ENCODE measurements around the gene HNRNPF.

The HNRNPF gene

DNA sequence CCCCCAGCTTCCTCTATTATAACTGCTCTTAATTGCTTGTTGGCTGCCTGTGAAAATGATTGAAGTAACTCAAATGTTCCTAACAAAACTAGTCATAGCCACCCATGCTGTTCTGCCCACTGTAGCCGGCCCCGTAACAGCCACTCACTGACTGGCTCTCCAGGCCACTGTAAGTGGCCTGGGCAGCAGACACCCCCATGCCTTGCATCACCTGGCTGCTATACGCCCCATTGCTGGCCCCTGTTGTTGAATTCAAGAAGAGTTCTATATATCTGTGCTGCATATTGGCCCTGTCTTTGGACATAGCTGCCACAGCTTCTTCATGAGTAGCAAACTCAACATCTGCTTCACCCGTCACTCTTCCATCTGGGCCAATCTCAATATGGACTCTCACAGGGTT lies 22.4 kb downstream of the HNRNPF start:
- no peak overlapping the region for H3K4me3 ChIP-seq (ENCODE audit: low read depth, low read length)
- no peak for DNase-seq (ENCODE audit: low read depth)
- in situ Hi-C loops (cut with HindIII; ENCODE audit: low sequenced_read_pairs): no loop called here
- TF ChIP-seq, protein P1, sequence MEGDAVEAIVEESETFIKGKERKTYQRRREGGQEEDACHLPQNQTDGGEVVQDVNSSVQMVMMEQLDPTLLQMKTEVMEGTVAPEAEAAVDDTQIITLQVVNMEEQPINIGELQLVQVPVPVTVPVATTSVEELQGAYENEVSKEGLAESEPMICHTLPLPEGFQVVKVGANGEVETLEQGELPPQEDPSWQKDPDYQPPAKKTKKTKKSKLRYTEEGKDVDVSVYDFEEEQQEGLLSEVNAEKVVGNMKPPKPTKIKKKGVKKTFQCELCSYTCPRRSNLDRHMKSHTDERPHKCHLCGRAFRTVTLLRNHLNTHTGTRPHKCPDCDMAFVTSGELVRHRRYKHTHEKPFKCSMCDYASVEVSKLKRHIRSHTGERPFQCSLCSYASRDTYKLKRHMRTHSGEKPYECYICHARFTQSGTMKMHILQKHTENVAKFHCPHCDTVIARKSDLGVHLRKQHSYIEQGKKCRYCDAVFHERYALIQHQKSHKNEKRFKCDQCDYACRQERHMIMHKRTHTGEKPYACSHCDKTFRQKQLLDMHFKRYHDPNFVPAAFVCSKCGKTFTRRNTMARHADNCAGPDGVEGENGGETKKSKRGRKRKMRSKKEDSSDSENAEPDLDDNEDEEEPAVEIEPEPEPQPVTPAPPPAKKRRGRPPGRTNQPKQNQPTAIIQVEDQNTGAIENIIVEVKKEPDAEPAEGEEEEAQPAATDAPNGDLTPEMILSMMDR (IDR thresholded peaks at IDR 0.05; ENCODE audit: low read depth, low read length, missing control alignments): no peak

DNA sequence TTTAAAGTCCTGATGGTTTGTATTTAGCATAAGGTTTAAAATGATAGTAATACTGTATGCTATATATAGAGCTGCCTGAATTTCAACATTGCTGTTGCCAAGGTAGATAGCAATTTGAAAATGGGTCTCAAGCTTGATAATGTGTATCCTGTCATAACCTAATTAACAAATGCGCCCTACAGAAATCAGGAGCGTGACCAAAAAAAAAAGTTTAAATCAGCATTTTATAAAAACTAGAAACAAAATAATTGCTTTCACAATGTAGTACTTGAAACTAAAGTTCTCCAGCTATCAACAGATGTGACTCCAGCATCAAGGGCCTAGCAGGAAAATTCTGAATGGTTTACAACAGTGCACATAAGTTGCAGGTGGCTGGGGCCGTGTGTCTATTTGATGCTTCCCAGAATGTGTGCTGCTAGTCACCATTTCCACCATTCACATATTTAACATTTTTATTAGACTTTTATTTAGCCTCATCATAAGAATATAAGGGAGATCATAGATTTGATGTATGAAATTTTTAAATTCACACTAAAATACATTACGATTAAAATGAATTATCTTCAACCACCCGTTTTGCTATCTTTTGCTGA lies 23.5 kb downstream of the HNRNPF start:
- H3K4me3 ChIP-seq (ENCODE audit: low read depth, low read length): no peak overlapping the region
- in situ Hi-C loops (cut with HindIII; ENCODE audit: low sequenced_read_pairs): no loop called here
- DNase-seq (ENCODE audit: low read depth): no peak
- TF ChIP-seq, protein P1 (IDR thresholded peaks at IDR 0.05; ENCODE audit: low read depth, low read length, missing control alignments): no peak

DNA sequence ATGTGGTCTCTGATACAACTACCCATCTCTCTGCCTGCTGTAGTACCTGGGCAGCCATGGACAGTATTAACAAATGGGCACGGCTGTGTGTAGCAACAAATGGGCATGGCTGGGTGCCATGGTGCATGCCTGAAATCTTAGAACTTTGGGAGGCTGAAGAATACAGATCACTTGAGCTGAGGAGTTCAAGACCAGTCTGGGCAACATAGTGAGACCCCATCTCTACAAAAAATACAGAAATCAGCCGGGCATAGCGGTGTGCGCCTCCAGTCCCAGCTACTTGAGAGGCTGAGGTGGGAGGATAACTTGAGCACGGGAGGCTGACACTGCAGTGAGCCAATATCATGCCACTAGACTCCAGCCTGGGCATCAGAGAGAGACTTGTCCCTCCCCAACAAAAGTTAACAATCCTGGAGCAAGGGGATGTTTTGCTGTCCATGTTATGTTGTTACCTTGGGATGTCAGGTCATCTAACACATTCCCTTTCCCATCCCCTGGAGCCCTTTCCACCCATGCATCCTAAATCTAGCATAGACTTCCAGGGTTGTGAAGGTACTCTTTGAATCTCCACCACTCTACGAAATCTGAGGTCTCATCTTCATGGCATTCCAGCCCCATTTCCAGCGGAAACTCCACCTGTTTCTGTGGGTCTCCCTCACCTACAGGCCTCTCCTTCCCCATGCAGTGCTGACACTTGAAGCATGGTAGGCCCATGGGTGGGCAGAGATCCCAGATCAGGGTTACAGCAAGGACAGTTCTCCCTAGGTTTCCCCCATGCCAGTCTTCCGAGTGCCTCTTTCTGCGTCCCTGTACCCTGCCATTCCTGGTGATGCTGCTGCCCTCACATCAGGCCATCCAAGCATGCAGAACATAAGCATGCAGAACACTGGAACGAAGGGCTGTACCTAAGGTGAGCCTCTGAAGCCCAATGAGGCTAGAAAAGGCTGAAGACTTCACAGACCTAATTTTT lies 24.4 kb downstream of the HNRNPF start:
- no peak overlapping the region for H3K4me3 ChIP-seq (ENCODE audit: low read depth, low read length)
- no peak for DNase-seq (ENCODE audit: low read depth)
- in situ Hi-C loops (cut with HindIII; ENCODE audit: low sequenced_read_pairs): no loop called here

DNA sequence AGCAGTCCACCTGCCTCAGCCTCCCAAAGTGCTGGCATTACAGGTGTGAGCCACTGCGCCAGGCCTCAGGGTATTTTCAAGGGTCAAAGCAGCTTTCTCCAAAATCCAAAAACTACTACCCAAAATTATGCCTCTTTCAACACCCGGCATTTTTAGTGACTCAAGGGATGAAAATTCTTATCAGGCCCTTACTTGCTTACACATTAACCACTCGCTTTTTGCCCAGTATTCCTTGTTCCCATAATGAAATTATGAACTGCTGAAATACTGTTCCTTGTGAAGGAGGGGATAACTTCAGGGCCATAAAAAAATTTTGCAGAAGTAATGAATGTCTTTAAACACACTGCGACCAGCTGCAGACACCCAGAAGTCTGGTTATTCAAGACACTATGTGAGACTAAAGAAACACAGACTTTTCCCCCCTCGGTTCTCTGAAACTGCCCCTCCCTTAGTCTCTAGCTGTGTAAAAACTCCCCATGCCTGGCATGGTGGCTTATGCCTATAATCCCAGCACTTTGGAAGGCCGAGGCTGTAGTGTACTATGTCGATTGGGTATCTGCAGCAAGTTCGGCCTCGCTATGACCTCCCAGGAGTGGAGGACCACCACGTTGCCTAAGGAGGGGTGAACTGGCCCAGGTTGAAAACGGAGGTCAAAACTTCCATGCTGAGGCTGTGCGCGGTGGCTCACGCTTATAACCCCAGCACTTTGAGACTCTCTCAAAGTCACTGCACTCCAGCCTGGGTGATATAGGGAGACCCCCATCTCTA lies 25.6 kb downstream of the HNRNPF start:
- no peak overlapping the region for H3K4me3 ChIP-seq (ENCODE audit: low read depth, low read length)
- no peak for DNase-seq (ENCODE audit: low read depth)
- TF ChIP-seq, protein P1 (IDR thresholded peaks at IDR 0.05; ENCODE audit: low read depth, low read length, missing control alignments): no peak
- in situ Hi-C loops (cut with HindIII; ENCODE audit: low sequenced_read_pairs): no loop called here

More for the DNA sequence above, 24.4 kb downstream of the HNRNPF start:
- TF ChIP-seq, protein P1 (IDR thresholded peaks at IDR 0.05; ENCODE audit: low read depth, low read length, missing control alignments): no peak

DNA sequence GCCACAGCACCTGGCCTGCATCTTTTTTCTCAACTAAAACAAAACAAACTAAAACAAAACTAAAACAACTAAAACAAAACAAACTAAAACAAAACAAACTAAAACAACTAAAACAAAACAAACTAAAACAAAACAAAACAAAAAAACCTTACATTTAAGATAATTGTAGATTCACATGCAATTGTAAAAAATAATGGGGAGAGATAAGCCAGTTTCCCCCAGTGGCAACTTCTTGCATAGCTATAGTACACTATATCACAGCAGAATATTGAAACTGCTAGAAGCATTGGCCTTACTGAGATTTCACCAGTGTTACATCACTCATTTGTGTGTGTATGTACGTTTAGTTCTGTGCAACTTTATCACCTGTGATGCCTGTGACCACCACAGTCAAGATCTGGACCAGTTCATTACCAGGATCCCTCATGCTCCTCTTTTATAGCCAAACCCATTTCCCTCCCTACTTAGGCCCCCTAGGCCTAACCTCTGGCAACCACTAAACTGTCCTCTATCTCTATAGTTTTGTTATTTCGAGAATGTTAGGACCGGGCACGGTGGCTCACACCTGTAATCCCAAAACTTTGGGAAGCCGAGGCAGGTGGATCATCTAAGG lies 28.3 kb downstream of the HNRNPF start:
- TF ChIP-seq, protein P1 (IDR thresholded peaks at IDR 0.05; ENCODE audit: low read depth, low read length, missing control alignments): no peak
- no peak for DNase-seq (ENCODE audit: low read depth)
- in situ Hi-C loops (cut with HindIII; ENCODE audit: low sequenced_read_pairs): no loop called here
- no peak overlapping the region for H3K4me3 ChIP-seq (ENCODE audit: low read depth, low read length)

DNA sequence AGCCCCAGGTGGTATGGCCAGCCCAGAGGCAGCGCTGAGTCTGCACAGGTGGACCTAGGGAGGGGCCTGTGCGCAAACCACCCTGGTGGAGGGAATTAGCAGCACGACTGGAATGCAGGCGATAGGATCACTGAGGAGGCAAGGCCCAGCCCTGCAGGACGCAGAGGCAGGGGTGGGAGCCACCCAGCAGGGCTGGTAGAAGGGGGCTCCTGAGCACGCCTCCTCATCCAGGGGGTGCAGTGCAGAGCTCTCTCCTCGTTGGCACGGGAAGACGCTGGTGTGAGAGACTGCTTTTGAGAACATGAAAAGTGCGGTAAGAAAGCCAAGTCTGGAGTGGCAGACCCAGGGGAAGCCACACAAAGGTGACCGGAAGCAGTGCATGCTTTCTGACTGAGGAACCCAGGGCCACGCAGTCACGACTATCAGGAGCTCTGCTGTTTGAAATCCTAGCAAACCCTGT lies 31.5 kb downstream of the HNRNPF start:
- TF ChIP-seq, protein P1 (IDR thresholded peaks at IDR 0.05; ENCODE audit: low read depth, low read length, missing control alignments): no peak
- DNase-seq (ENCODE audit: low read depth): no peak
- in situ Hi-C loops (cut with HindIII; ENCODE audit: low sequenced_read_pairs): no loop called here

More for the DNA sequence above, 31.5 kb downstream of the HNRNPF start:
- H3K4me3 ChIP-seq (ENCODE audit: low read depth, low read length): no peak overlapping the region

All from astrocyte of the cerebellum (primary cell).